Kidney epithelial cell (primary cell): ENCODE measurements around the gene FCN3. TPM values are rescaled to one million over a fixed set of nuclear protein-coding genes. Genes with fewer than 3 reads are reported as not detected.

ENCODE experiments used
- DNase-seq: peaks from one replicate; pipeline ENCODE4 v3.0.0-alpha.2; 2010; ENCODE audit warnings: low read depth
- H3K27me3 ChIP-seq: 2 replicates; pipeline ENCODE4 v1.6.0; 2011; ENCODE audit warnings: low read length; ENCODE audit not compliant: control insufficient read depth, insufficient read depth
- H3K36me3 ChIP-seq: 2 replicates; pipeline ENCODE4 v1.5.1; 2011; ENCODE audit warnings: low read length; ENCODE audit not compliant: control insufficient read depth, insufficient read depth
- H3K4me3 ChIP-seq: 2 replicates; pipeline ENCODE4 v1.5.1; 2011; ENCODE audit warnings: low read depth, mild to moderate bottlenecking, control low read depth, low read length
- CTCF ChIP-seq: IDR thresholded peaks from 2 replicates; pipeline ENCODE4 v1.5.1; 2011; ENCODE audit warnings: mild to moderate bottlenecking, moderate library complexity, low read length, control low read depth, inconsistent platforms; ENCODE audit not compliant: insufficient read depth, poor library complexity, severe bottlenecking
- total RNA-seq: library from RNA; depleted of rRNA; stranded (reverse); fragments of >200 nt; gene quantifications from 2 replicates; pipeline ENCODE4 v1.2.3, GENCODE V29; 2015

The FCN3 gene
- total RNA-seq, 1 donor from 2014 or later = not detected

GRCh38 chr1:27343639-27344025 lies 31.0 kb downstream of the FCN3 start:
- no peaks in the 10 kb centered on the region for H3K27me3 ChIP-seq
- no peak for DNase-seq
- no peaks in the 10 kb centered on the region for H3K36me3 ChIP-seq
- TF ChIP-seq CTCF = no peak
- peak overlapping the region; percentile 54 for H3K4me3 ChIP-seq

GRCh38 chr1:27342778-27343638 lies 31.6 kb downstream of the FCN3 start:
- TF ChIP-seq CTCF = no peak
- H3K4me3 ChIP-seq = peak overlapping the region; percentile 54
- no peaks in the 10 kb centered on the region for H3K36me3 ChIP-seq
- no peak for DNase-seq
- no peaks in the 10 kb centered on the region for H3K27me3 ChIP-seq

DNA sequence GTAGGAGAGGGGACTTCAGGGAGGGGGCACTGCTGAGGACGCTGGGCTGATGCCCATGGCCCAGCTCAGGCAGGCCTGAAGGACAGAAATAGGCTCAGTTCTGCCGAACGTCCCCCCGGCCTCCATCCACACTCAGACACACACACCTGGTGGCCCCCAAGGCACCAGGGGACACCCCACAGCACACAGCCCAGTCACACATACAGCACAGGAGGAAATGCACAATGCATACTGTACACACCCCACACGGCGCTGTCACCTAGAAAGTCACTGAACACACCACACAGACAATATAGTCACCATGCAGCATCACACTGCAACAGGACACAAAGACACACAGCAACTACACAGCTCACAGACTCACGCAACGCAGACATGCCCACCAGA lies 32.2 kb downstream of the FCN3 start:
- no peak for DNase-seq
- no peak for TF ChIP-seq CTCF
- Histone ChIP-seq H3K36me3 (no peaks in the 10 kb centered on the region), H3K27me3 (no peaks in the 10 kb centered on the region), H3K4me3 (peak overlapping the region; percentile 54)

- no peak for DNase-seq
- peak within 1 kb of the TSS; percentile 54 for H3K4me3 ChIP-seq
- TF ChIP-seq CTCF = no peak
Measured at GRCh38 chr1:27341525-27342252, 32.9 kb downstream of the FCN3 start, which contains the start of gene SYTL1. SYTL1 (plus strand) TSS chr1:27342022; CDS start chr1:27345335, 3,313 bp downstream.

GRCh38 chr1:27339213-27339612 lies 35.4 kb downstream of the FCN3 start:
- Histone ChIP-seq H3K4me3 (no peak overlapping the region), H3K27me3 (no peaks in the 10 kb centered on the region), H3K36me3 (no peaks in the 10 kb centered on the region)
- TF ChIP-seq CTCF = no peak
- DNase-seq = no peak

More at GRCh38 chr1:27341525-27342252, 32.9 kb downstream of the FCN3 start, which contains the start of gene SYTL1:
- H3K27me3 ChIP-seq = no peaks in the 10 kb centered on the region
- no peaks in the 10 kb centered on the region for H3K36me3 ChIP-seq
